Measurements from ENCODE around the gene UBR3. TPM values are rescaled to one million over a fixed set of nuclear protein-coding genes. Genes with fewer than 3 reads are reported as not detected.
"Not testable (repeated sequence)": the region's sequence is repeated elsewhere in the genome, so short reads cannot be mapped to it uniquely, and the experiment has no call there.

The UBR3 gene
- total RNA-seq, 1 donor from 2014 or later: 34.4 TPM

- TF ChIP-seq, protein P1, sequence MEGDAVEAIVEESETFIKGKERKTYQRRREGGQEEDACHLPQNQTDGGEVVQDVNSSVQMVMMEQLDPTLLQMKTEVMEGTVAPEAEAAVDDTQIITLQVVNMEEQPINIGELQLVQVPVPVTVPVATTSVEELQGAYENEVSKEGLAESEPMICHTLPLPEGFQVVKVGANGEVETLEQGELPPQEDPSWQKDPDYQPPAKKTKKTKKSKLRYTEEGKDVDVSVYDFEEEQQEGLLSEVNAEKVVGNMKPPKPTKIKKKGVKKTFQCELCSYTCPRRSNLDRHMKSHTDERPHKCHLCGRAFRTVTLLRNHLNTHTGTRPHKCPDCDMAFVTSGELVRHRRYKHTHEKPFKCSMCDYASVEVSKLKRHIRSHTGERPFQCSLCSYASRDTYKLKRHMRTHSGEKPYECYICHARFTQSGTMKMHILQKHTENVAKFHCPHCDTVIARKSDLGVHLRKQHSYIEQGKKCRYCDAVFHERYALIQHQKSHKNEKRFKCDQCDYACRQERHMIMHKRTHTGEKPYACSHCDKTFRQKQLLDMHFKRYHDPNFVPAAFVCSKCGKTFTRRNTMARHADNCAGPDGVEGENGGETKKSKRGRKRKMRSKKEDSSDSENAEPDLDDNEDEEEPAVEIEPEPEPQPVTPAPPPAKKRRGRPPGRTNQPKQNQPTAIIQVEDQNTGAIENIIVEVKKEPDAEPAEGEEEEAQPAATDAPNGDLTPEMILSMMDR (conservative IDR thresholded peaks at IDR 0.05): no peak
- no peak for DNase-seq (ENCODE audit: extremely low spot score, unreplicated experiment)
- H3K4me1 Mint-ChIP-seq (ENCODE audit: unreplicated experiment): no peaks in the 10 kb centered on the region
- H3K27me3 Mint-ChIP-seq: no peaks in the 10 kb centered on the region
- no peak overlapping the region for H3K27ac Mint-ChIP-seq
- no peak overlapping the region for H3K4me3 Mint-ChIP-seq
- H3K9me3 Mint-ChIP-seq: no peaks in the 10 kb centered on the region
- peaks cover 19% of the 10 kb centered on the region for H3K36me3 Mint-ChIP-seq
These were observed 68.2 kb downstream of the UBR3 start for GRCh38 chr2:169895294-169895985.

- Mint-ChIP-seq H3K27ac (no peak overlapping the region), H3K4me1 (ENCODE audit: unreplicated experiment) (no peaks in the 10 kb centered on the region)
- TF ChIP-seq, protein P1 (conservative IDR thresholded peaks at IDR 0.05): no peak
These were observed 70.6 kb downstream of the UBR3 start for GRCh38 chr2:169897834-169898233.

GRCh38 chr2:169900103-169900502 lies 72.8 kb downstream of the UBR3 start:
- DNase-seq (ENCODE audit: extremely low spot score, unreplicated experiment); H3K4me1 Mint-ChIP-seq (ENCODE audit: unreplicated experiment); H3K27ac Mint-ChIP-seq; H3K27me3 Mint-ChIP-seq; H3K9me3 Mint-ChIP-seq; H3K4me3 Mint-ChIP-seq: not testable (repeated sequence)
- H3K36me3 Mint-ChIP-seq: peaks cover 19% of the 10 kb centered on the region

More at GRCh38 chr2:169897834-169898233, 70.6 kb downstream of the UBR3 start:
- H3K36me3 Mint-ChIP-seq: peaks cover 19% of the 10 kb centered on the region
- no peak for DNase-seq (ENCODE audit: extremely low spot score, unreplicated experiment)
- no peak overlapping the region for H3K4me3 Mint-ChIP-seq
- H3K9me3 Mint-ChIP-seq: no peaks in the 10 kb centered on the region
- H3K27me3 Mint-ChIP-seq: no peaks in the 10 kb centered on the region

DNA sequence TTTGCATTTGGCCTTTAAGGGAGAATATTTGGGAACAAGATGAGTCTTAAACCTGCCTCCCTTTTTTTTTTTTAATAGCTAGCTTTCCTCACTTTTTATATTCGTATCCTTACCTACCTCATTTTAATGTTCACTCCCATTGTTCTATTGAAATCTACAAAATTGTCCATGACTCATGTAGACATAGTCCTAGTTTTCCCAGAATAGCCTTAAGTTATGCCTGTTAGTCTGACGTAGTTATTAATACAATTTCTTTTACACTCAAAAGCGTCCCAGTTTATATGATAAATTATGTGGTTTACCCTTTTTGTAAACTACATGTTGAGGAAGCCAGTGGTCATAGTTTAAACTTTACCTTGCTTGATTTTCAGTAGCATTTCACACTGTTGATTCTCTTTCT lies 73.4 kb downstream of the UBR3 start:
- H3K9me3 Mint-ChIP-seq: no peaks in the 10 kb centered on the region
- DNase-seq (ENCODE audit: extremely low spot score, unreplicated experiment): no peak
- H3K4me3 Mint-ChIP-seq: no peak overlapping the region
- peaks cover 14% of the 10 kb centered on the region for H3K36me3 Mint-ChIP-seq
- TF ChIP-seq, protein P1 (conservative IDR thresholded peaks at IDR 0.05): no peak
- H3K4me1 Mint-ChIP-seq (ENCODE audit: unreplicated experiment): no peaks in the 10 kb centered on the region
- no peaks in the 10 kb centered on the region for H3K27me3 Mint-ChIP-seq
- no peak overlapping the region for H3K27ac Mint-ChIP-seq

DNA sequence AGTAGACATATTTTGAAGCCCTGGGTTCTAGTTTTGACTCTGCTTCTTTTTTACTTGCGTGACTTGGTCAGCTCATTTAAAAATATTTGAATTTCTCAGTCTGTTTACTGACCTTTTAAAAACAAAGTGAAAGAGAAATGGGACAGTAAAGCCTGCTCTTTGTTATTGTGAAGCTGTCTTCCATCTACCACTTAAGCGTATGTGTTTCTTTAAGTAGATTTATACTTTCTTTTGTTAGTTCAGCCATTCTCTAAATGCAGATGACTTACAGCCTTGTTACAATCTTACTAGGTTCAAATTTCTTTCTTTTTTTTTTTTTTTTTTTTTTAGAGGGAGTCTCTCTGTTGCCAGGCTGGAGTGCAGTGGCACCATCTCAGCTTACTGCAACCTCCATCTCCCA lies 79.5 kb downstream of the UBR3 start:
- DNase-seq (ENCODE audit: extremely low spot score, unreplicated experiment): no peak
- Mint-ChIP-seq H3K27ac (no peak overlapping the region), H3K4me1 (ENCODE audit: unreplicated experiment) (no peaks in the 10 kb centered on the region), H3K9me3 (no peaks in the 10 kb centered on the region), H3K4me3 (no peak overlapping the region), H3K36me3 (peaks cover 12% of the 10 kb centered on the region), H3K27me3 (no peaks in the 10 kb centered on the region)
- TF ChIP-seq, protein P1 (conservative IDR thresholded peaks at IDR 0.05): no peak

DNA sequence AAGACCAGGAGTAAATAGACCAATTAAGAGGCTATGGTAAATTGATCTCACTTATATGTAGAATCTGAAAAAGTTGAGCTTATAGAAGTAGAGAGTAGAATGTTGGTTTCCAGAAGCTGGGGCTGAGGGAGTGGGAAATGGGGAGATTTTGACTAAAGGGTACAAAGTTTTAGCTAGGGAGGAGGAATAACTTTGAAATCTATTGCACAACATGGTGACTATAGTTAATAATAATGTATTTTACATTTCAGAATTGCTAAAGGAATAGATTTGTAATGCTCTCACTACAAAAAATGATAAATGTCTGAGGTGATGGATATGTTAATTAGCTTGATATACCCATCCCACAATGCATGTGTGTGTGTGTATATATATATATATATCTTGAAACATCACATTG lies 82.1 kb downstream of the UBR3 start:
- no peak for DNase-seq (ENCODE audit: extremely low spot score, unreplicated experiment)
- Mint-ChIP-seq H3K4me1 (ENCODE audit: unreplicated experiment) (no peaks in the 10 kb centered on the region), H3K4me3 (no peak overlapping the region), H3K36me3 (peaks cover 13% of the 10 kb centered on the region), H3K27me3 (no peaks in the 10 kb centered on the region), H3K27ac (no peak overlapping the region), H3K9me3 (no peaks in the 10 kb centered on the region)
- TF ChIP-seq, protein P1 (conservative IDR thresholded peaks at IDR 0.05): no peak

Measured in type B pancreatic cell (in vitro differentiated cells).